ENCODE results near the gene TMEM165. TPM values are rescaled to one million over a fixed set of nuclear protein-coding genes. Genes with fewer than 3 reads are reported as not detected.

TMEM165 gene
- total RNA-seq, 1 experiment from 2014 or later, result 148 TPM

DNA sequence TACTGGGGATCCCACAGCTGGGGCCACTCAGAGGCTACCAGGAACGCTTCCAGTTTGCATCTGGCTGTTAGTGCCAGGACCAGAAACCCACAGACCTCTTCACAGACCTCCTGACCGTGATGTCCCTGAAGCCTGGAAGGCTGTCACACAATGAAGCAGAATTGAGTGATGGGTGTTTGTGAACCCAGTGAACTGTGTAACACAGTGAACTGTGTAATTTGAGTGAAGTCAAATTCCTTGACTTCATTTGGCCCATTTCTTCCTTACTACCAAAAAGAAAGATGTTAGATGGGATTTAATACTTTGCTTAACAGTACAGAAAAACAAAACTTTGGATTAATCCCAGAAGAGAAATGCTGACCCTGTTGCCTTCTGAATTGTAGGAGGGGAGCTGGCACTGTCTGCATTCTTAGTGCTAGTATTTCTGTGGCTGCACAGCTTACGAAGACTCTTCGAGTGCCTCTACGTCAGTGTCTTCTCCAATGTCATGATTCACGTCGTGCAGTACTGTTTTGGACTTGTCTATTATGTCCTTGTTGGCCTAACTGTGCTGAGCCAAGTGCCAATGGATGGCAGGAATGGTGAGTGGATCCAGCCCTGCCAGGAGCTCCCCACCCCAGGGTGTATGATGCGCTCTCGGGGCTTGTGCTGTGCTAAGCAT lies 31.9 kb upstream of the TMEM165 start:
- intact Hi-C loops (cut with micrococcal nuclease), result no loop called here
- peaks cover 6% of the 10 kb centered on the region for H3F3A ChIP-seq (ENCODE audit: low read length, unreplicated experiment)
- H3K27me3 ChIP-seq (ENCODE audit: low read length), result no peaks in the 10 kb centered on the region
- no peak overlapping the region for H3K4me2 ChIP-seq (ENCODE audit: low read length)
- POLR2A ChIA-PET (ENCODE audit: unreplicated experiment), result no interaction called here
- BruUV-seq (replicated peaks), result no TSS peak
- H2AFZ ChIP-seq (ENCODE audit: low read length), result no peak overlapping the region
- no peak overlapping the region for H3K27ac ChIP-seq (ENCODE audit: low read length)
- ATAC-seq (no peak), DNase-seq (no peak)
- H3K79me2 ChIP-seq (ENCODE audit: low read length), result no peaks in the 10 kb centered on the region
- H3K9me2 ChIP-seq (replicated peaks; ENCODE audit: low read length), result no peaks in the 10 kb centered on the region
- H3K36me3 ChIP-seq (ENCODE audit: low read depth, low read length), result no peaks in the 10 kb centered on the region
- no peak for TF ChIP-seq EZH2phosphoT487 (IDR thresholded peaks at IDR 0.05; ENCODE audit: borderline replicate concordance, low read length)
- TF ChIP-seq EZH2 (IDR thresholded peaks at IDR 0.05; ENCODE audit: low read length, unreplicated experiment), result no peak
- TF ChIP-seq, protein P1, sequence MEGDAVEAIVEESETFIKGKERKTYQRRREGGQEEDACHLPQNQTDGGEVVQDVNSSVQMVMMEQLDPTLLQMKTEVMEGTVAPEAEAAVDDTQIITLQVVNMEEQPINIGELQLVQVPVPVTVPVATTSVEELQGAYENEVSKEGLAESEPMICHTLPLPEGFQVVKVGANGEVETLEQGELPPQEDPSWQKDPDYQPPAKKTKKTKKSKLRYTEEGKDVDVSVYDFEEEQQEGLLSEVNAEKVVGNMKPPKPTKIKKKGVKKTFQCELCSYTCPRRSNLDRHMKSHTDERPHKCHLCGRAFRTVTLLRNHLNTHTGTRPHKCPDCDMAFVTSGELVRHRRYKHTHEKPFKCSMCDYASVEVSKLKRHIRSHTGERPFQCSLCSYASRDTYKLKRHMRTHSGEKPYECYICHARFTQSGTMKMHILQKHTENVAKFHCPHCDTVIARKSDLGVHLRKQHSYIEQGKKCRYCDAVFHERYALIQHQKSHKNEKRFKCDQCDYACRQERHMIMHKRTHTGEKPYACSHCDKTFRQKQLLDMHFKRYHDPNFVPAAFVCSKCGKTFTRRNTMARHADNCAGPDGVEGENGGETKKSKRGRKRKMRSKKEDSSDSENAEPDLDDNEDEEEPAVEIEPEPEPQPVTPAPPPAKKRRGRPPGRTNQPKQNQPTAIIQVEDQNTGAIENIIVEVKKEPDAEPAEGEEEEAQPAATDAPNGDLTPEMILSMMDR (conservative IDR thresholded peaks at IDR 0.05; ENCODE audit: low read depth, low read length), result no peak
- CTCF ChIA-PET, result no interaction called here
- H3K4me1 ChIP-seq (ENCODE audit: insufficient read depth, low read length), result peaks cover 25% of the 10 kb centered on the region
- no peak overlapping the region for H3K9ac ChIP-seq (ENCODE audit: low read length)
- H3K4me3 ChIP-seq (ENCODE audit: low read length), result no peak overlapping the region
- no peaks in the 10 kb centered on the region for H4K20me1 ChIP-seq (ENCODE audit: low read length)
- no peaks in the 10 kb centered on the region for H3K9me3 ChIP-seq (ENCODE audit: low read length)

- Histone ChIP-seq H3K27me3 (ENCODE audit: low read length) (no peaks in the 10 kb centered on the region), H2AFZ (ENCODE audit: low read length) (no peak overlapping the region), H3K4me3 (ENCODE audit: low read length) (no peak overlapping the region), H3K4me1 (ENCODE audit: insufficient read depth, low read length) (peaks cover 16% of the 10 kb centered on the region), H3F3A (ENCODE audit: low read length, unreplicated experiment) (no peaks in the 10 kb centered on the region), H3K9ac (ENCODE audit: low read length) (no peak overlapping the region), H3K4me2 (ENCODE audit: low read length) (no peak overlapping the region), H3K36me3 (ENCODE audit: low read depth, low read length) (0 out of 2 replicates have a peak, but pooled peaks cover 2% of the 10 kb centered on the region), H3K9me3 (ENCODE audit: low read length) (no peaks in the 10 kb centered on the region), H4K20me1 (ENCODE audit: low read length) (no peaks in the 10 kb centered on the region), H3K79me2 (ENCODE audit: low read length) (no peaks in the 10 kb centered on the region), H3K9me2 (replicated peaks; ENCODE audit: low read length) (no peaks in the 10 kb centered on the region), H3K27ac (ENCODE audit: low read length) (no peak overlapping the region)
- intact Hi-C loops (cut with micrococcal nuclease), result no loop called here
- TF ChIP-seq, protein P1 (conservative IDR thresholded peaks at IDR 0.05; ENCODE audit: low read depth, low read length), result no peak
- TF ChIP-seq EZH2phosphoT487 (IDR thresholded peaks at IDR 0.05; ENCODE audit: borderline replicate concordance, low read length) (no peak), EZH2 (IDR thresholded peaks at IDR 0.05; ENCODE audit: low read length, unreplicated experiment) (no peak)
- DNase-seq (no peak), ATAC-seq (no peak)
- ChIA-PET CTCF (no interaction called here), POLR2A (ENCODE audit: unreplicated experiment) (interaction anchor here (0.6 kb wide), 1 partner anchor 180 kb away, joined by 3 read pairs; no protein-coding TSS in a partner anchor)
- no TSS peak for BruUV-seq (replicated peaks)
These were observed 30.9 kb upstream of the TMEM165 start for GRCh38 chr4:55364691-55365344.

DNA sequence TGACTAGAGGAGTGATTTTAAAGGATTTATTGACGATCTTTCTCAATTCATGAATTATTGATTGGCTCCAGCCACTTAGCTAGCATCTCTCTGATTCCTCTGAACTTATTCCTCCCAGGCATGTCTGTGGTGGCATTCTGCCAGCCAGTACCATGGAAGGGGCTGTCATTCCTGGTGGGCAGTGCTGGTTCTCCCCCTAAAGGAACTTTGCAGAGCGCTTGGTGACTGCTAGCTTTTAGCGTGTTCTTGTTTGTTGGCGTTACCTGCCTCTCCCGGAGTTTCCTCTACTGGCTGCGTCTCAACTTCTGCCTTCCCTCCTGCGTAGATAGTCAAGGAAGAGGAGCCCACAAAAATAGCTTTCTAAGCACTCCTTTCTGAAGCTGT lies 30.4 kb upstream of the TMEM165 start:
- no peak overlapping the region for H3K27ac ChIP-seq (ENCODE audit: low read length)
- H3K4me3 ChIP-seq (ENCODE audit: low read length), result no peak overlapping the region
- no peaks in the 10 kb centered on the region for H3K9me3 ChIP-seq (ENCODE audit: low read length)
- ChIA-PET POLR2A (ENCODE audit: unreplicated experiment) (interaction anchor here (0.6 kb wide), 1 partner anchor 180 kb away, joined by 3 read pairs; no protein-coding TSS in a partner anchor), CTCF (no interaction called here)
- TF ChIP-seq EZH2 (IDR thresholded peaks at IDR 0.05; ENCODE audit: low read length, unreplicated experiment) (no peak), EZH2phosphoT487 (IDR thresholded peaks at IDR 0.05; ENCODE audit: borderline replicate concordance, low read length) (no peak)
- TF ChIP-seq, protein P1 (conservative IDR thresholded peaks at IDR 0.05; ENCODE audit: low read depth, low read length), result no peak
- ATAC-seq (no peak), DNase-seq (no peak)
- H3F3A ChIP-seq (ENCODE audit: low read length, unreplicated experiment), result no peaks in the 10 kb centered on the region
- H3K27me3 ChIP-seq (ENCODE audit: low read length), result no peaks in the 10 kb centered on the region
- no peaks in the 10 kb centered on the region for H3K79me2 ChIP-seq (ENCODE audit: low read length)
- 0 out of 2 replicates have a peak, but pooled peaks cover 5% of the 10 kb centered on the region for H3K36me3 ChIP-seq (ENCODE audit: low read depth, low read length)
- no peak overlapping the region for H3K4me2 ChIP-seq (ENCODE audit: low read length)
- no peak overlapping the region for H2AFZ ChIP-seq (ENCODE audit: low read length)
- no peak overlapping the region for H3K9ac ChIP-seq (ENCODE audit: low read length)
- H3K9me2 ChIP-seq (replicated peaks; ENCODE audit: low read length), result no peaks in the 10 kb centered on the region
- H4K20me1 ChIP-seq (ENCODE audit: low read length), result no peaks in the 10 kb centered on the region
- intact Hi-C loops (cut with micrococcal nuclease), result no loop called here
- no TSS peak for BruUV-seq (replicated peaks)
- peaks cover 16% of the 10 kb centered on the region for H3K4me1 ChIP-seq (ENCODE audit: insufficient read depth, low read length)

All from PC-3 (cell line).